Testis (tissue), 2 donors: ENCODE results near the gene CHMP6.

Experiments
- CTCF ChIP-seq, 3 experiments: fragments of 450-650 bp in 2 of 3; fragments of 200-600 bp in 1 of 3; sonication (generic) in 1 of 3; IDR thresholded peaks; one replicate each; pipeline ENCODE4 v1.5.1; 2016 to 2019; ENCODE audit warnings: antibody characterized with exemption in 3 of 3, mild to moderate bottlenecking in 2 of 3, moderate library complexity in 1 of 3
- POLR2A ChIP-seq: fragments of 450-650 bp; IDR thresholded peaks from one replicate; pipeline ENCODE4 v1.6.1; 2017; ENCODE audit warnings: antibody characterized with exemption, mild to moderate bottlenecking, moderate library complexity

- TF ChIP-seq CTCF (IDR thresholded peaks at IDR 0.05) (no peak), POLR2A (no peak)
Observed at GRCh38 chr17:81016575-81016974, 24.9 kb downstream of the CHMP6 start.
